Right lung (tissue), 5 donors: ENCODE data around the gene PIP4K2A. TPM values are rescaled to one million over a fixed set of nuclear protein-coding genes. Genes with fewer than 3 reads are reported as not detected.
A peak's percentile ranks its signal among the peaks of the same experiment; 100 is the strongest.
"Not testable (repeated sequence)": the region's sequence is repeated elsewhere in the genome, so short reads cannot be mapped to it uniquely, and the experiment has no call there.

ENCODE experiments used
- DNase-seq, 2 donors: peaks; one replicate each; pipeline ENCODE4 v3.0.0-alpha.2; 2013
- polyA plus RNA-seq, 5 donors: library from polyadenylated mRNA; unstranded; fragments of 120-200 nt; gene quantifications; one replicate each; pipeline versions ENCODE4 v1.2.1 to v1.2.3, GENCODE V29; 2013; ENCODE audit warnings: inconsistent platforms in 1 of 5, low replicate concordance in 1 of 5; ENCODE audit not compliant: insufficient read length in 5 of 5, insufficient read depth in 1 of 5

Gene PIP4K2A
- polyA plus RNA-seq, 5 donors = 21.2 to 28.7 (median 26.6) TPM

- DNase-seq = no peak
Observed at GRCh38 chr10:22697800-22698199, 16.6 kb downstream of the PIP4K2A start.

GRCh38 chr10:22697101-22697500 lies 17.3 kb downstream of the PIP4K2A start:
- no peak for DNase-seq

- no peak for DNase-seq
Observed at GRCh38 chr10:22693860-22694259, 20.5 kb downstream of the PIP4K2A start.

- no peak for DNase-seq
Observed at GRCh38 chr10:22693371-22693784, 21.0 kb downstream of the PIP4K2A start.

GRCh38 chr10:22692119-22692518 lies 22.3 kb downstream of the PIP4K2A start:
- not testable (repeated sequence) for DNase-seq

- peak; percentile 59 to 71 for DNase-seq
Observed at GRCh38 chr10:22690614-22691431, 23.6 kb downstream of the PIP4K2A start.

GRCh38 chr10:22690158-22690557 lies 24.2 kb downstream of the PIP4K2A start:
- DNase-seq = no peak

GRCh38 chr10:22686347-22686746 lies 28.0 kb downstream of the PIP4K2A start:
- no peak for DNase-seq

GRCh38 chr10:22685926-22686325 lies 28.5 kb downstream of the PIP4K2A start:
- DNase-seq = no peak

- no peak for DNase-seq
Observed at GRCh38 chr10:22684699-22685098, 29.7 kb downstream of the PIP4K2A start.

GRCh38 chr10:22683140-22683389 lies 31.3 kb downstream of the PIP4K2A start:
- no peak for DNase-seq

GRCh38 chr10:22682237-22683139 lies 31.9 kb downstream of the PIP4K2A start:
- DNase-seq = no peak

GRCh38 chr10:22681783-22682183 lies 32.6 kb downstream of the PIP4K2A start:
- DNase-seq = no peak

- no peak for DNase-seq
Observed at GRCh38 chr10:22681301-22681700, 33.1 kb downstream of the PIP4K2A start.

- no peak for DNase-seq
Observed at GRCh38 chr10:22679608-22680007, 34.8 kb downstream of the PIP4K2A start.

- DNase-seq = no peak
Observed at GRCh38 chr10:22677333-22677732, 37.0 kb downstream of the PIP4K2A start.

GRCh38 chr10:22676435-22676834 lies 37.9 kb downstream of the PIP4K2A start:
- DNase-seq = no peak

- DNase-seq = no peak
Observed at GRCh38 chr10:22674573-22674930, 39.8 kb downstream of the PIP4K2A start.

- DNase-seq = no peak
Observed at GRCh38 chr10:22673785-22674572, 40.4 kb downstream of the PIP4K2A start.

- no peak for DNase-seq
Observed at GRCh38 chr10:22673091-22673392, 41.3 kb downstream of the PIP4K2A start.

GRCh38 chr10:22672319-22673090 lies 41.9 kb downstream of the PIP4K2A start:
- no peak for DNase-seq

GRCh38 chr10:22670788-22671187 lies 43.6 kb downstream of the PIP4K2A start:
- DNase-seq = no peak
